Glutamatergic neuron (in vitro differentiated cells): ENCODE results near the gene HPSE2. TPM values are rescaled to one million over a fixed set of nuclear protein-coding genes. Genes with fewer than 3 reads are reported as not detected.

Experiments used
- DNase-seq: peaks from one replicate; pipeline ENCODE4 v3.0.0; 2022
- H3K27ac Mint-ChIP-seq: one replicate; pipeline ENCODE4 v1.8.0; 2020; ENCODE audit warnings: mild to moderate bottlenecking, mixed read lengths, inconsistent platforms; ENCODE audit not compliant: unreplicated experiment
- H3K27me3 Mint-ChIP-seq: one replicate; pipeline ENCODE4 v1.8.0; 2020; ENCODE audit warnings: mild to moderate bottlenecking, moderate library complexity, mixed read lengths, inconsistent platforms; ENCODE audit not compliant: unreplicated experiment
- H3K36me3 Mint-ChIP-seq: one replicate; pipeline ENCODE4 v1.8.0; 2020; ENCODE audit warnings: mild to moderate bottlenecking, mixed read lengths, inconsistent platforms; ENCODE audit not compliant: unreplicated experiment
- H3K4me1 Mint-ChIP-seq: one replicate; pipeline ENCODE4 v1.8.0; 2020; ENCODE audit warnings: mild to moderate bottlenecking, low read depth, mixed read lengths, inconsistent platforms; ENCODE audit not compliant: unreplicated experiment
- H3K4me3 Mint-ChIP-seq: one replicate; pipeline ENCODE4 v1.8.0; 2020; ENCODE audit warnings: mild to moderate bottlenecking, mixed read lengths, inconsistent platforms; ENCODE audit not compliant: unreplicated experiment
- H3K9me3 Mint-ChIP-seq: one replicate; pipeline ENCODE4 v1.8.0; 2020; ENCODE audit warnings: mild to moderate bottlenecking, moderate library complexity, mixed read lengths, inconsistent platforms; ENCODE audit not compliant: unreplicated experiment
- CTCF ChIP-seq: fragments of 200-600 bp; sonication (generic); IDR thresholded peaks from one replicate; pipeline ENCODE4 v1.5.0; 2021; ENCODE audit not compliant: partially characterized antibody, unreplicated experiment
- long read RNA-seq: library from polyadenylated mRNA; unstranded; transcript quantifications from one replicate; pipeline ENCODE4 v2.0.0, GENCODE V29; 2020; ENCODE audit not compliant: unreplicated experiment
- total RNA-seq: library from RNA; stranded (reverse); fragmentation: NEBNext Ultra II Directional; extraction: Animal tissue kit (Norgen Biotek cat#: 25700); gene quantifications from one replicate; pipeline ENCODE4 v1.2.1, GENCODE V29; 2021; ENCODE audit not compliant: unreplicated experiment

HPSE2 gene
- total RNA-seq, result not detected
- long read RNA-seq, result 0 reads

GRCh38 chr10:99235658-99236626, at the start of gene HPSE2:
HPSE2 (minus strand) TSS chr10:99235852.
- Mint-ChIP-seq H3K36me3 (no peaks in the 10 kb centered on the region), H3K27ac (no peak within 1 kb of the TSS), H3K9me3 (peaks cover 6% of the 10 kb centered on the region), H3K27me3 (peaks cover 27% of the 10 kb centered on the region), H3K4me3 (peak within 1 kb of the TSS; percentile 82), H3K4me1 (peaks cover 15% of the 10 kb centered on the region)
- no peak for DNase-seq
- no peak for TF ChIP-seq CTCF

GRCh38 chr10:99280472-99280871, 44.8 kb upstream of the HPSE2 start:
- H3K9me3 Mint-ChIP-seq, result no peaks in the 10 kb centered on the region
- H3K36me3 Mint-ChIP-seq, result no peaks in the 10 kb centered on the region
- no peak overlapping the region for H3K4me3 Mint-ChIP-seq
- H3K27me3 Mint-ChIP-seq, result no peaks in the 10 kb centered on the region
- no peak overlapping the region for H3K27ac Mint-ChIP-seq
- DNase-seq, result no peak
- no peak for TF ChIP-seq CTCF
- H3K4me1 Mint-ChIP-seq, result no peaks in the 10 kb centered on the region

- TF ChIP-seq CTCF, result no peak
- H3K36me3 Mint-ChIP-seq, result no peaks in the 10 kb centered on the region
Measured at GRCh38 chr10:99279626-99280111, 44.0 kb upstream of the HPSE2 start.

GRCh38 chr10:99276848-99277486, 41.3 kb upstream of the HPSE2 start:
- Mint-ChIP-seq H3K27me3 (peaks cover 1% of the 10 kb centered on the region), H3K27ac (no peak overlapping the region), H3K9me3 (no peaks in the 10 kb centered on the region), H3K36me3 (no peaks in the 10 kb centered on the region), H3K4me3 (no peak overlapping the region), H3K4me1 (no peaks in the 10 kb centered on the region)
- DNase-seq, result no peak
- TF ChIP-seq CTCF, result peak; percentile 70

More at GRCh38 chr10:99279626-99280111, 44.0 kb upstream of the HPSE2 start:
- H3K9me3 Mint-ChIP-seq, result no peaks in the 10 kb centered on the region
- no peak overlapping the region for H3K4me3 Mint-ChIP-seq
- H3K27ac Mint-ChIP-seq, result no peak overlapping the region
- no peaks in the 10 kb centered on the region for H3K27me3 Mint-ChIP-seq
- no peak for DNase-seq
- H3K4me1 Mint-ChIP-seq, result no peaks in the 10 kb centered on the region
